Dermis microvascular lymphatic vessel endothelial cell (primary cell): ENCODE measurements around the gene POU2F1. TPM values are rescaled to one million over a fixed set of nuclear protein-coding genes. Genes with fewer than 3 reads are reported as not detected.
"Not testable (repeated sequence)": the region's sequence is repeated elsewhere in the genome, so short reads cannot be mapped to it uniquely, and the experiment has no call there.

Experiments used
- DNase-seq, 2 donors: peaks; one replicate each; pipeline versions ENCODE4 v3.0.0 to v3.0.0-alpha.2; 2010; ENCODE audit warnings: low read depth in 2 of 2
- total RNA-seq: library from RNA; depleted of rRNA; stranded (reverse); fragments of >200 nt; gene quantifications from 2 replicates; pipeline ENCODE4 v1.2.1, GENCODE V29; 2014

The POU2F1 gene
- total RNA-seq, 1 donor from 2014 or later = 4.2 TPM

GRCh38 chr1:167310732-167311131 is 90.0 kb downstream of the POU2F1 start:
- no peak for DNase-seq

GRCh38 chr1:167312871-167313270 is 92.2 kb downstream of the POU2F1 start:
- peak in 1 of 2 donors; percentile 28 for DNase-seq

DNA sequence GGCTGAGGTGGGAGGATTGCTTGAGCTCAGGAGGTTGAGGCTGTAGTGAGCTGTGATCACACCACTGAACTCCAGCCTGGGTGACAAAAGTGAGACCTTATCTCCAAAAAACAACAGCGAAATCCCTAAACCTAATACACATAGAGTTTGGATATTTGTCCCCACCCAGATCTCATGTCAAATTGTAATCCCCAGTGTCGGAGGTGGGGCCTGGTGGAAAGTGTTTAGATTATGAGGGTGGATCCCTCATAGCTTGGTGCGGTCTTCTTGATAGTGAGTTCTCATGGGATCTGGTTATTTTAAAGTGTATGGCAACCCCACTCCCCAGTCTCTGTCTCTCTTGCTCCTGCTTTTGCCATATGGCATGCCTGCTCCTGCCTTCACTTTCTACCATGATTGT is 94.0 kb downstream of the POU2F1 start:
- DNase-seq = no peak

DNA sequence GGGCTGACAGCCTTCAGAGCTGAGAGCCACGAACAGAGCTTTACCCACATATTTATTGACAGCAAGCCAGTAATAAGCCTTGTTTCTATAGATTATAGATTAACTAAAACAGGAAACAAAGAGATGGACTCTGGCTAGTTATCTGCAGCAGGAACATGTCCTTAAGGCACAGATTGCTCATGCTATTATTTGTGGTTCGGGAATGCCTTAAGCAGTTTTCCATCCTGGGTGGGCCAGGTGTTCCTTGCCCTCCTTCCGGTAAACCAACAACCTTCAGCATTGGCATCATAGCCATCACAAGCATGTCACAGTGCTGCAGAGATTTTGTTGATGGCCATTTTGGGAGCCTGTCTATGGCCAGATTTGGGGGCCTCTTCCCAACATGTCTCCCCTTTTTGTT is 96.8 kb downstream of the POU2F1 start:
- DNase-seq = no peak

DNA sequence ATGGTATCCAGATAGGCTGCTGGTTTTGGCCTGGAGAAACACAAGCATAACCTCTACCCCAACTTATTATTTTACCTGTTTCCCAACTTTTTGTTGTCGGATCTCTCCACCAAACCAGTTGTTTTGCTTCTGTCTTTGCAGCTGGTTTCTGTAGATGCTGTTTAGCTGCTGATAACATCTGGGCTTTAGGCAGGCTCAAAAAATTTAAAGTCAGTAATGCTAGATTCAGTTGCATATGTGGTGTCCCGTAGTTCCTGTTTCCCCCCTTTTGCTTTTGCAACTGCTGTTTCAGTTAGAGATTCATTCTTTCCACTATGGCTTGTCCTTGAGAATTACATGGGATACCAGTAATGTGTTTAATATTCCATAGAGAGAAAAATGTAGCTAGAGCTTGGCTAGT is 98.5 kb downstream of the POU2F1 start:
- not testable (repeated sequence) for DNase-seq

- no peak for DNase-seq
Measured at GRCh38 chr1:167322483-167322882, 101.8 kb downstream of the POU2F1 start.

DNA sequence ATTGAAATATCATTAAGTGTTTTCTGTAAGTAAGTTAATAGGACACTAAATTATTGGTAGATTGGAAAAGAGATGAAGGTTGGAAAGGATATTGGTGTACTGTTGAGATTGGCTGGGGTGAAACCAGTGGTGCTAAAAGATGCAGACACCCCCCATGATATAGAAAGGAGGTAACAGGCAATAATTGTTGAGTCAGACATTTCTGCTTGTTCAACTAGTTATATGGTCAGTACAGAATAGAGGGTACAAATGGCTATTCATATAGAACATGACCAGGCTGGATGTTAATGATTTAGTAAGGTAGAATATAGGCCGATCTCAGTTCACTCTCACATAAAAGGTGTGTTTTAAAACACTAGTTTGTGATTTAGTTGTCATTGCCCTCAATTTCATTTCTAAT is 104.5 kb downstream of the POU2F1 start:
- no peak for DNase-seq

GRCh38 chr1:167328306-167328815 is 107.7 kb downstream of the POU2F1 start:
- no peak for DNase-seq

DNA sequence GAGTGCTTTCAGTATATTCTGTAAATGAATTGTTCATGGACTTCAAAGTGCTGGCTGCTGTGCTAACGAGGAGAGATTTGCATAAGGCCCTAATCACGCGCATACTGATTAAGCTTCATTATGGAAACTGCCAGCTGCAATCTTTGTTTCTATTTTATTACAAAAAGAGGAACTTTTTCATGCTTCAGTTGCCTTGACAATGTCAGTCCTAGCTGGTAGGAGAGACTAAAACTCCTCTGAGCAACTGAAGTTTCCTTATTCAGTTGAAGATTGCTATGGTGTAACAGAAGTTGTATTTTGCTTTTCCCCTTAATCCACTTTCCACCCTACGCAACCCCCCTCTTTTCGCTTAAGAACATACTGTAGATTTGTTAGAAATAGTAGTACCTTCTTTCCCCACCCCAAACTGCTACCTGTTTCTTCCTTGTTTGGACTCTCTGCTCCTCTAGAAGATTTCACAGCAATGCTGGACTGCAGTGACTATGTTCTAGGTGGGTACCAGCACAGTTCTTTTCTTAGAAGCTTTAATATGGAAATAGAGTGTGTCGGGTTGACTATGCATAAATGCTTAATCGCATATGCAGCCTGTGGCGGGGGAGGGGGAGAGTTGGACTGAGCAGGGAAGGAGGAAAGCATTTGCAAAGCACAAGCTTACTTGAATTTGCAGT is 108.3 kb downstream of the POU2F1 start:
- no peak for DNase-seq

- DNase-seq = no peak
Measured at GRCh38 chr1:167330601-167331293, 110.1 kb downstream of the POU2F1 start.

GRCh38 chr1:167331650-167332049 is 111.0 kb downstream of the POU2F1 start:
- no peak for DNase-seq

- no peak for DNase-seq
Measured at GRCh38 chr1:167332503-167332902, 111.8 kb downstream of the POU2F1 start.

DNA sequence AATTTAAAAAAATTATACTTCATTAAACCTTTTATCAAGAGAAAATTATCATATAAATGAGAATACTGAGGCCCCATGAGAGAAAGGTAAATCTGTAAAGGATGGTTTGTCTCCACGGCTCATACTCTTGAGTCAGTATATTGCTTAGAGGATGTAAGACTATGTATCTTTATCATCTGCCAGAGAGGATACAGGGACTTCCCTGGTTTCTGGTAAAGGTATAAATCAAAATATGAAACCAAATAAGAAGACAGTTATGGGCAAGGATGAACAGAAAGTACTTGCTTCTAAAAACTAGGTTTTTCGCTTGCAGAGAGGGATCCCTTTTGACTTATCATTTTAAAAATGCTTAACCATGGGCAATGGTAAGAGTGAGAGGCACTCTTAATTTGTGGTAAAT is 112.4 kb downstream of the POU2F1 start:
- DNase-seq = no peak

DNA sequence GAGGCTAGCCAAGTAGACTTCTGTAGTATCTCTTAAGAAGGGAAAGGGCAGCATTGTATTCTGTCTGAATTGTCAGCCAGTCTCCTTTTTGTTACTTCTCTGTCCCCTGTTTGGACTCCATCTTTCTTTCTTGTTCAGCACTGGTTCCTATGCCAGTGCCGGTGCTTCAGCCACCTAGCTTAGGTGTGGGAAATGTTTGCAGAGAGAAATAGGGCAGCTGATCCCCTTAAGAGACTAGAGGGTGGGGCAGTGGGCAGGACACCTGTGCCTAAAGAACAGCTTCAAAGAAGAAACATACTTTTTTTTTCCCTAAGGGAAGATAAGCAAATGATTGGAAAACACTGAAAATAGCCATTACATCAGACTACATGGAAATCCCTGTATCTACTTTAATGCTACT is 113.0 kb downstream of the POU2F1 start:
- no peak for DNase-seq

DNA sequence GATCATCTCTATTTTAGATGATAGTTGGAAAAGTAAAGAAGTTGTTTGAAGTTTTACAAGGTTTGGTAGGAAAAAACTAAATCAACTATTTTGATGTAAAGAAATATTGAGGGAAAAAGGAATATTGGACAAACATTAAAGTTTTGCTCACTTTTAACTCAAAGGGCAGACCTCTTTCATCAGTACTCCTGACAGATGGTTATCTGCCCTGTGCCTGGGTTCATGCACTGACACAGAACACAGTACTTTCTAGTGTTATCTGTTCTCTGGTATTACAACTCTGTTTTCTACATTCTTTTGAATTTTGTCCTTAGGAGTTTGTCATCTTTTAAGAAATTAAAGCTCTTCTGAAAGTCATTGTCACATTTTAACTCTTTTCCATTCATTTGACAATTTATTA is 118.7 kb downstream of the POU2F1 start:
- no peak for DNase-seq

- no peak for DNase-seq
Measured at GRCh38 chr1:167342846-167343245, 122.2 kb downstream of the POU2F1 start.

DNA sequence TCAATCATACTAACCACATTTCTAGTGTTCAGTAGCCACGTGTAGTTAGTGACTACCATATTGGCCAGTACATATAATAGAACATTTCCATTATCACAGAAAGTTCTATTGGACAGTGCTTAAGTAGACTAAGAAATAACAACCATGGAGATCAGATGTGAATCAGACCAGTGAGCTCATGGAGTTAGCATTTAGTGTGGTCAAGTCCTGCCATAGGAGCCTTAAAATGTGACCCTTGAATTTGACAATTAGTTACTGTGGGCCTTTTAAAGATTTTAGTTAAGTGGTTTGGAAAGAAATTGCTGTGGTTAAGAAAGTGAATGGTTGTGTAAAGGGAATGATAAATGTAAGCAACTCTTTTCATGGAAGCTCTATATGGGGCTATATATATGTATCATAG is 123.4 kb downstream of the POU2F1 start:
- DNase-seq = no peak

- peak in 1 of 2 donors; percentile 9 for DNase-seq
Measured at GRCh38 chr1:167344615-167345385, 124.1 kb downstream of the POU2F1 start.

DNA sequence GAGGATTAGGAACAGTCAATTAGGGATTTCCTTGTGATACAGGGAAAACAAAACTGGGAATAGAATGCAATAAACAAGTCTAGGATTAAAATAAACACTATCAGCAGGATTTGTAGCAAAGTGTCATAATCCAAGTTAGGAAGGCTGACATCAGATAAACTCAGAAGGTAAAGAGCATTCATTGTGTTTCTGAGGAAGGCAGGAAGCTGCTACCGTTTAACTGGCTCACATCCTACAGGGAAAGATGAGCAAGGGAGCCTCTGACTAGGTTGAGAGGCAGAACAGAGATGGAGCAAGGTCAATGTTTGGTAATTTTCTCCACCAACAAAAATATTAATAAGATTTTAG is 124.7 kb downstream of the POU2F1 start:
- DNase-seq = peak; percentile 9 to 42

DNA sequence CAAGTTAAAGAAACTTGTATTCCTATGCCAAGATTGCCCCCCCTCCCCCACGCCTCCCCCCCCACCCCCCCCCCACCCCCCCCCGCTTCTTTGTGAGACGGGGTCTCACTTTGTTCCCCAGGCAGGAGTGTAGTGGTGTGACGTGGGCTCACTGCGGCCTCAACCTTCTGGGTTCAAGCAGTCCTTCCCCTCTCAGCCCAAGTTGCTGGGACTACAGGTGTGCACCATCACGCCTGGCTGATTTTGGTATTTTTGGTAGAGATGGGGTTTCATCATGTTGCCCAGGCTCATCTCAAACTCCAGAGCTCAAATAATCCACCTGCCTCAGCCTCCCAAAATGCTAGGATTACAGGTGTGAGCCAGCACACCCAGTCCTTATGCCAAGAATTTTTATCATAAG is 136.6 kb downstream of the POU2F1 start:
- DNase-seq = no peak

DNA sequence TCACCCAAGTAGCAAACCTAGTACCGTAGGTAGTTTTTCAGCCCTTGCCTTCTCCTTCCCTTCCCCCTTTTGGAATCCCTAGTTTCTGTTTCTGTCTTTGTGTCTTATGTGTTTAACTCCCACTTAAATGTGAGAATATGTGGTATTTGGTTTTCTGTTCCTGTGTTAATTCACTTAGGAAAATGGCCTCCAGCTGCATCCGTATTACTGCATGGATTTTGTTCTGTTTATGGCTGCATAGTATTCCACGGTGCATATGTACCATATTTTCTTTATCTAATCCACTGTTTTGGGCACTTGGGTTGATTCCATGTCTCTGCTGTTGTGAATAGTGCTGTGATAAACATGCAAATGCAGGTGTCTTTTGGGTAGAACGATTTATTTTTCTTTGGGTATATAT is 138.6 kb downstream of the POU2F1 start:
- no peak for DNase-seq

GRCh38 chr1:167360120-167360519 is 139.4 kb downstream of the POU2F1 start:
- no peak for DNase-seq

- no peak for DNase-seq
Measured at GRCh38 chr1:167362638-167363037, 142.0 kb downstream of the POU2F1 start.
